Cardiac septum (tissue), 1 donor: ENCODE data around the gene SPC24. TPM values are rescaled to one million over a fixed set of nuclear protein-coding genes. Genes with fewer than 3 reads are reported as not detected.

ENCODE experiments used
- DNase-seq: peaks from one replicate; pipeline ENCODE4 v3.0.0-alpha.2; 2020; ENCODE audit warnings: low spot score
- intact Hi-C: fragments of 100-400 bp; cut with DNase I; formaldehyde crosslinking; loops from one replicate; pipeline ENCODE4 v1.14.0; 2022
- long read RNA-seq: library from polyadenylated mRNA; unstranded; transcript quantifications from one replicate; pipeline ENCODE4 v2.0.0, GENCODE V29; 2021
- total RNA-seq: library from RNA; stranded (reverse); fragmentation: NEBNext Ultra II Directional; extraction: Animal tissue kit (Norgen Biotek cat#: 25700); gene quantifications from one replicate; pipeline ENCODE4 v1.2.1, GENCODE V29; 2021
- donor health status: DM: no; HTN: no; CAD: no.

Gene SPC24
- total RNA-seq, result 3.8 TPM
- long read RNA-seq, result 0 reads

- peak; percentile 98 for DNase-seq
- intact Hi-C loops, result loop anchor here (2.0 kb wide), 1 partner anchor 33 kb away; no protein-coding TSS in a partner anchor
These were observed at the start of gene SPC24 for GRCh38 chr19:11155373-11156120. TSS of gene SPC24 (minus strand) at chr19:11155782. CDS start at chr19:11155776, 6 bp downstream.

- intact Hi-C loops, result loop anchor here (10.0 kb wide), 1 partner anchor 170 kb away; no protein-coding TSS in a partner anchor
These were observed 49.4 kb upstream of the SPC24 start for GRCh38 chr19:11204943-11205349.

GRCh38 chr19:11204076-11204602 lies 48.6 kb upstream of the SPC24 start:
- no peak for DNase-seq
- intact Hi-C loops, result loop anchor here (10.0 kb wide), 1 partner anchor 169 kb away; no protein-coding TSS in a partner anchor

More at GRCh38 chr19:11204943-11205349, 49.4 kb upstream of the SPC24 start:
- no peak for DNase-seq

- intact Hi-C loops, result loop anchor here (1.0 to 10.0 kb wide), 2 partner anchors 65 to 169 kb away; no protein-coding TSS in a partner anchor
- DNase-seq, result peak; percentile 86
These were observed 47.9 kb upstream of the SPC24 start for GRCh38 chr19:11203194-11204075.

GRCh38 chr19:11202488-11203193 lies 47.1 kb upstream of the SPC24 start:
- intact Hi-C loops, result loop anchor here (1.0 to 10.0 kb wide), 2 partner anchors 64 to 168 kb away; no protein-coding TSS in a partner anchor
- no peak for DNase-seq

- DNase-seq, result no peak
- intact Hi-C loops, result loop anchor here (10.0 kb wide), 1 partner anchor 167 kb away; no protein-coding TSS in a partner anchor
These were observed 46.2 kb upstream of the SPC24 start for GRCh38 chr19:11201791-11202190.

GRCh38 chr19:11200931-11201330 lies 45.3 kb upstream of the SPC24 start:
- intact Hi-C loops, result loop anchor here (10.0 kb wide), 1 partner anchor 166 kb away; no protein-coding TSS in a partner anchor
- no peak for DNase-seq

- intact Hi-C loops, result loop anchor here (10.0 kb wide), 1 partner anchor 165 kb away; no protein-coding TSS in a partner anchor
- DNase-seq, result no peak
These were observed 44.5 kb upstream of the SPC24 start for GRCh38 chr19:11200015-11200574.

- intact Hi-C loops, result no loop called here
- DNase-seq, result no peak
These were observed 43.9 kb upstream of the SPC24 start for GRCh38 chr19:11199517-11199916.

- DNase-seq, result no peak
- intact Hi-C loops, result no loop called here
These were observed 43.3 kb upstream of the SPC24 start for GRCh38 chr19:11198769-11199424.

GRCh38 chr19:11198175-11198534 lies 42.6 kb upstream of the SPC24 start:
- intact Hi-C loops, result no loop called here
- no peak for DNase-seq

GRCh38 chr19:11197291-11198174 lies 42.0 kb upstream of the SPC24 start, which contains the start of gene KANK2:
TSS of gene KANK2 (minus strand) at chr19:11197545. CDS start at chr19:11194511, 3,034 bp downstream.
- intact Hi-C loops, result no loop called here
- DNase-seq, result peak; percentile 92

GRCh38 chr19:11196406-11197287 lies 41.1 kb upstream of the SPC24 start:
- intact Hi-C loops, result no loop called here
- DNase-seq, result no peak

GRCh38 chr19:11195681-11196080 lies 40.1 kb upstream of the SPC24 start:
- DNase-seq, result no peak
- intact Hi-C loops, result no loop called here

- DNase-seq, result no peak
- intact Hi-C loops, result no loop called here
These were observed 39.3 kb upstream of the SPC24 start for GRCh38 chr19:11194656-11195558.
